ENCODE measurements around the gene AFF1.

Gene AFF1

GRCh38 chr4:86934147-86934770 is 552 bp upstream of the AFF1 start:
- H3K4me3 ChIP-seq (ENCODE audit: low read depth, low read length): peak overlapping the region; percentile 56
- no peak for TF ChIP-seq CTCF (IDR thresholded peaks at IDR 0.05; ENCODE audit: borderline replicate concordance, insufficient read depth, low read depth, low read length)

- H3K4me3 ChIP-seq (ENCODE audit: low read depth, low read length): peak overlapping the region; percentile 64
- TF ChIP-seq CTCF (IDR thresholded peaks at IDR 0.05; ENCODE audit: borderline replicate concordance, insufficient read depth, low read depth, low read length): no peak
Measured at GRCh38 chr4:86935566-86935852, 698 bp downstream of the AFF1 start.

GRCh38 chr4:86935853-86936733 is 1.3 kb downstream of the AFF1 start:
- TF ChIP-seq CTCF (IDR thresholded peaks at IDR 0.05; ENCODE audit: borderline replicate concordance, insufficient read depth, low read depth, low read length): peak; percentile 25; the same call in 1 of the 2 replicates

GRCh38 chr4:86938771-86939520 is 4.1 kb downstream of the AFF1 start:
- TF ChIP-seq CTCF (IDR thresholded peaks at IDR 0.05; ENCODE audit: borderline replicate concordance, insufficient read depth, low read depth, low read length): no peak

More at GRCh38 chr4:86935853-86936733, 1.3 kb downstream of the AFF1 start:
- H3K4me3 ChIP-seq (ENCODE audit: low read depth, low read length): peak overlapping the region; percentile 64

GRCh38 chr4:86939729-86940575 is 5.1 kb downstream of the AFF1 start:
- TF ChIP-seq CTCF (IDR thresholded peaks at IDR 0.05; ENCODE audit: borderline replicate concordance, insufficient read depth, low read depth, low read length): no peak
- peak overlapping the region; percentile 11 for H3K4me3 ChIP-seq (ENCODE audit: low read depth, low read length)

More at GRCh38 chr4:86938771-86939520, 4.1 kb downstream of the AFF1 start:
- no peak overlapping the region for H3K4me3 ChIP-seq (ENCODE audit: low read depth, low read length)

- no peak overlapping the region for H3K4me3 ChIP-seq (ENCODE audit: low read depth, low read length)
- TF ChIP-seq CTCF (IDR thresholded peaks at IDR 0.05; ENCODE audit: borderline replicate concordance, insufficient read depth, low read depth, low read length): no peak
Measured at GRCh38 chr4:86940920-86941460, 6.2 kb downstream of the AFF1 start.
